HCT116 (cell line): ENCODE data around the gene OXTR. TPM values are rescaled to one million over a fixed set of nuclear protein-coding genes. Genes with fewer than 3 reads are reported as not detected.

Experiments used
- ATAC-seq: fragments of 200-7000 bp; cut with Tn5 transposase; 2 replicates; pipeline ENCODE4 v1.9.1; 2020; ENCODE audit warnings: mild to moderate bottlenecking, moderate library complexity
- BruUV-seq: library from RNA; stranded (reverse); fragments of 400-500 nt; replicated peaks from 2 replicates; lab custom pipeline; 2021; lab: Mats Ljungman, UMichigan
- CTCF ChIA-PET: fragments of 300-600 bp; sonication (Branson Sonifier 250); formaldehyde crosslinking; loops from one replicate; lab custom pipeline; 2021; ENCODE audit warnings: antibody characterized with exemption; lab: Charles Lee
- POLR2A ChIA-PET: fragments of 300-600, 350-600 bp; sonication (Branson Sonifier 250); formaldehyde crosslinking; loops from one replicate; lab custom pipeline; 2021; ENCODE audit warnings: antibody characterized with exemption; lab: Charles Lee
- RAD21 ChIA-PET, 2 experiments: fragments of 300-600 bp; sonication (Branson Sonifier 250); formaldehyde crosslinking; loops; one replicate each; lab custom pipeline; 2023; ENCODE audit warnings: low total read pairs in 2 of 2; ENCODE audit not compliant: uncharacterized antibody in 2 of 2, unreplicated experiment in 2 of 2, low non-redundant PET in 1 of 2; lab: Charles Lee
- DNase-seq: peaks from one replicate; pipeline ENCODE4 v3.0.0-alpha.2; 2010; ENCODE audit warnings: low read depth, low spot score
- H2AFZ ChIP-seq: fragments of 200-600 bp; shearing (Covaris generic), sonication (generic); 2 replicates; pipeline ENCODE4 v1.6.1; 2017; ENCODE audit warnings: low read depth, mixed run types, mixed read lengths, antibody characterized with exemption, low read length; ENCODE audit not compliant: poor library complexity, severe bottlenecking
- H3K27ac ChIP-seq: 2 replicates; pipeline ENCODE4 v1.5.1; 2012; ENCODE audit warnings: low read depth, low read length
- H3K27me3 ChIP-seq: fragments of 200-600 bp; sonication (generic); 2 replicates; pipeline ENCODE4 v1.6.1; 2016; ENCODE audit warnings: mixed run types, low read length, mixed read lengths; ENCODE audit not compliant: insufficient read depth
- H3K36me3 ChIP-seq, 2 experiments: fragments of 200-500 bp in 1 of 2; fragments of 200-600 bp in 1 of 2; sonication (Bioruptor generic) in 1 of 2; sonication (generic) in 1 of 2; 2 replicates each; pipeline versions ENCODE4 v1.5.1 to v1.6.1; 2014 to 2016; ENCODE audit warnings: low read length in 2 of 2, inconsistent platforms in 1 of 2, mixed read lengths in 1 of 2, mixed run types in 1 of 2; ENCODE audit not compliant: insufficient read depth in 2 of 2, control insufficient read depth in 1 of 2
- H3K4me1 ChIP-seq, 2 experiments: fragments of 200-600 bp in 1 of 2; sonication (generic) in 1 of 2; 2 replicates each; pipeline versions ENCODE4 v1.5.1 to v1.6.1; 2012 to 2017; ENCODE audit warnings: low read length in 2 of 2, inconsistent platforms in 1 of 2, mild to moderate bottlenecking in 1 of 2, mixed read lengths in 1 of 2, mixed run types in 1 of 2, moderate library complexity in 1 of 2; ENCODE audit not compliant: insufficient read depth in 2 of 2, control insufficient read depth in 1 of 2
- H3K4me2 ChIP-seq: fragments of 200-600 bp; sonication (generic); 2 replicates; pipeline ENCODE4 v1.6.1; 2017; ENCODE audit warnings: mixed run types, low read length, mixed read lengths
- H3K4me3 ChIP-seq, 2 experiments: fragments of 200-600 bp in 1 of 2; sonication (generic) in 1 of 2; replicated peaks in 1 of 2; 2 replicates each; pipeline ENCODE4 v1.5.1; 2011 to 2016; ENCODE audit warnings: low read length in 2 of 2, control low read depth in 1 of 2, low read depth in 1 of 2, mild to moderate bottlenecking in 1 of 2, mixed read lengths in 1 of 2, mixed run types in 1 of 2
- H3K79me2 ChIP-seq: fragments of 200-600 bp; sonication (generic); 2 replicates; pipeline ENCODE4 v1.6.1; 2017; ENCODE audit warnings: mild to moderate bottlenecking, mixed run types, low read length, moderate library complexity, mixed read lengths; ENCODE audit not compliant: insufficient read depth
- H3K9ac ChIP-seq: fragments of 200-600 bp; sonication (generic); 2 replicates; pipeline ENCODE4 v1.6.1; 2016; ENCODE audit warnings: low read length, mixed read lengths
- H3K9me2 ChIP-seq: fragments of 200-600 bp; sonication (generic), shearing (Covaris generic); 2 replicates; pipeline ENCODE4 v1.6.1; 2017; ENCODE audit warnings: mixed run types, mild to moderate bottlenecking, moderate library complexity; ENCODE audit not compliant: insufficient read depth
- H3K9me3 ChIP-seq, 2 experiments: fragments of 200-500 bp in 1 of 2; fragments of 200-600 bp in 1 of 2; sonication (Bioruptor generic) in 1 of 2; sonication (generic) in 1 of 2; 2 replicates each; pipeline ENCODE4 v1.6.1; 2014 to 2017; ENCODE audit warnings: low read length in 2 of 2, mixed read lengths in 2 of 2, inconsistent platforms in 1 of 2, low read depth in 1 of 2, mild to moderate bottlenecking in 1 of 2, mixed run types in 1 of 2, moderate library complexity in 1 of 2; ENCODE audit not compliant: control insufficient read depth in 1 of 2, insufficient read depth in 1 of 2
- H4K20me1 ChIP-seq: fragments of 200-600 bp; sonication (generic), shearing (Covaris generic); 2 replicates; pipeline ENCODE4 v1.6.1; 2017; ENCODE audit warnings: mixed run types, mild to moderate bottlenecking, moderate library complexity; ENCODE audit not compliant: insufficient read depth
- ATF3 ChIP-seq: IDR thresholded peaks from 2 replicates; pipeline ENCODE4 v1.6.1; 2012
- CBX3 ChIP-seq: IDR thresholded peaks from 2 replicates; pipeline ENCODE4 v1.6.1; 2012; ENCODE audit warnings: low read depth
- CEBPB ChIP-seq: IDR thresholded peaks from 2 replicates; pipeline ENCODE4 v1.6.1; 2012; ENCODE audit warnings: low read depth
- EGR1 ChIP-seq: IDR thresholded peaks from 2 replicates; pipeline ENCODE4 v1.6.1; 2012; ENCODE audit warnings: low read depth
- ELF1 ChIP-seq: IDR thresholded peaks from 2 replicates; pipeline ENCODE4 v1.6.1; 2012; ENCODE audit warnings: low read depth, borderline replicate concordance
- EZH2 ChIP-seq: fragments of 200-600 bp; sonication (generic); IDR thresholded peaks from 2 replicates; pipeline ENCODE4 v1.6.1; 2017; ENCODE audit warnings: antibody characterized with exemption, mixed run types
- JUND ChIP-seq: IDR thresholded peaks from 2 replicates; pipeline ENCODE4 v1.6.1; 2012
- POLR2AphosphoS5 ChIP-seq: IDR thresholded peaks from 2 replicates; pipeline ENCODE4 v1.6.1; 2011; ENCODE audit warnings: mild to moderate bottlenecking, low read depth, low read length, moderate library complexity
- RAD21 ChIP-seq: IDR thresholded peaks from 2 replicates; pipeline ENCODE4 v1.6.1; 2012; ENCODE audit warnings: low read depth, mild to moderate bottlenecking
- REST ChIP-seq: IDR thresholded peaks from 2 replicates; pipeline ENCODE4 v1.6.1; 2012; ENCODE audit warnings: low read depth
- SP1 ChIP-seq: IDR thresholded peaks from 2 replicates; pipeline ENCODE4 v1.6.1; 2012; ENCODE audit warnings: low read depth
- TCF7L2 ChIP-seq: IDR thresholded peaks from 2 replicates; pipeline ENCODE4 v1.7.0; 2011; ENCODE audit warnings: borderline replicate concordance, inconsistent platforms; ENCODE audit not compliant: insufficient read depth, insufficient read length; ENCODE audit errors: extremely low read depth
- ZBTB33 ChIP-seq: IDR thresholded peaks from 2 replicates; pipeline ENCODE4 v1.6.1; 2011; ENCODE audit warnings: mild to moderate bottlenecking, low read length, moderate library complexity; ENCODE audit not compliant: insufficient replicate concordance; ENCODE audit errors: extremely low read depth
- intact Hi-C: fragments of 100-400 bp; cut with micrococcal nuclease; formaldehyde crosslinking; loops from 2 replicates; pipeline ENCODE4 v1.10.0; 2022
- total RNA-seq: library from RNA; stranded (reverse); gene quantifications from one replicate; pipeline ENCODE4 v1.2.1, GENCODE V29; 2021; ENCODE audit not compliant: unreplicated experiment

Gene OXTR
- total RNA-seq, 1 experiment from 2014 or later = 1.3 TPM

GRCh38 chr3:8733332-8734094, 35.9 kb downstream of the OXTR start, which contains the start of gene CAV3:
Gene CAV3, plus strand, starts transcription at chr3:8733802. Its CDS starts 75 bp downstream, at chr3:8733877.
- Histone ChIP-seq H3K9ac (no peak within 1 kb of the TSS), H3K9me3 (no peaks in the 10 kb centered on the region), H3K36me3 (no peaks in the 10 kb centered on the region), H3K4me3 (no peak within 1 kb of the TSS), H3K4me2 (peak within 1 kb of the TSS; percentile 31), H3K27ac (no peak within 1 kb of the TSS), H2AFZ (no peak within 1 kb of the TSS), H3K79me2 (no peaks in the 10 kb centered on the region), H4K20me1 (no peaks in the 10 kb centered on the region), H3K27me3 (no peaks in the 10 kb centered on the region), H3K9me2 (no peaks in the 10 kb centered on the region), H3K4me1 (peaks cover 7 to 45% of the 10 kb centered on the region in 2 experiments)
- intact Hi-C loops = no loop called here
- RAD21 ChIA-PET = no interaction called here
- no peak for DNase-seq
- POLR2A ChIA-PET = interaction anchor here (1.1 kb wide), 1 partner anchor 20 kb away, joined by 3 read pairs; no protein-coding TSS in a partner anchor
- ATAC-seq = no peak
- no peak for TF ChIP-seq JUND
- no peak for TF ChIP-seq CEBPB
- no peak for TF ChIP-seq CBX3
- no peak for TF ChIP-seq SP1
- no peak for TF ChIP-seq RAD21
- BruUV-seq = no TSS peak
- CTCF ChIA-PET = interaction anchor here (1.5 kb wide), 1 partner anchor 20 kb away, joined by 9 read pairs; no protein-coding TSS in a partner anchor

GRCh38 chr3:8732413-8732812, 37.0 kb downstream of the OXTR start:
- intact Hi-C loops = no loop called here
- ChIA-PET POLR2A (interaction anchor here (1.1 kb wide), 2 partner anchors 9 to 19 kb away, joined by 3 to 5 read pairs; no protein-coding TSS in a partner anchor), RAD21 (no interaction called here), CTCF (interaction anchor here (1.5 kb wide), 1 partner anchor 19 kb away, joined by 9 read pairs; no protein-coding TSS in a partner anchor)
- BruUV-seq = no TSS peak
- no peak for DNase-seq
- Histone ChIP-seq H3K4me2 (peak overlapping the region; percentile 31), H3K36me3 (no peaks in the 10 kb centered on the region), H3K9me2 (no peaks in the 10 kb centered on the region), H3K9me3 (no peaks in the 10 kb centered on the region), H3K4me1 (peaks cover 7 to 34% of the 10 kb centered on the region in 2 experiments), H4K20me1 (no peaks in the 10 kb centered on the region), H3K79me2 (no peaks in the 10 kb centered on the region), H3K27me3 (no peaks in the 10 kb centered on the region), H3K4me3 (no peak overlapping the region), H3K27ac (no peak overlapping the region), H2AFZ (no peak overlapping the region), H3K9ac (no peak overlapping the region)
- ATAC-seq = peak; percentile 71
- no peak for TF ChIP-seq EGR1
- no peak for TF ChIP-seq EZH2
- TF ChIP-seq REST = no peak
- no peak for TF ChIP-seq CEBPB
- TF ChIP-seq TCF7L2 = no peak
- TF ChIP-seq ATF3 = no peak
- TF ChIP-seq POLR2AphosphoS5 = no peak
- TF ChIP-seq SP1 = no peak
- no peak for TF ChIP-seq ZBTB33
- no peak for TF ChIP-seq ELF1
